ENCODE data around the gene PLEKHM3.

Gene PLEKHM3

GRCh38 chr2:207835805-207836204, 189.5 kb downstream of the PLEKHM3 start (continued):
- TF ChIP-seq ZBTB49 (tag by site-specific recombination; IDR thresholded peaks at IDR 0.05; ENCODE audit: low read depth): no peak
- TF ChIP-seq ZNF138 (tag by site-specific recombination; IDR thresholded peaks at IDR 0.05; ENCODE audit: borderline replicate concordance): no peak
- no peak for TF ChIP-seq HOXC10 (CRISPR knock-in tag; IDR thresholded peaks at IDR 0.05)
- no peak for TF ChIP-seq ZNF266 (tag by site-specific recombination; IDR thresholded peaks at IDR 0.05; ENCODE audit: low read depth)
- TF ChIP-seq ZNF223 (tag by site-specific recombination; IDR thresholded peaks at IDR 0.05): no peak
- TF ChIP-seq ZNF248 (tag by site-specific recombination; IDR thresholded peaks at IDR 0.05): no peak
- no peak for TF ChIP-seq ZNF623 (tag by site-specific recombination; IDR thresholded peaks at IDR 0.05)
- no peak for TF ChIP-seq ZSCAN30 (tag by site-specific recombination; IDR thresholded peaks at IDR 0.05)
- TF ChIP-seq YY2 (tag by site-specific recombination; IDR thresholded peaks at IDR 0.05): no peak
- no peak for TF ChIP-seq ZSCAN23 (tag by site-specific recombination; IDR thresholded peaks at IDR 0.05)
- TF ChIP-seq ZNF19 (tag by site-specific recombination; IDR thresholded peaks at IDR 0.05; ENCODE audit: low read depth): no peak
- no peak for TF ChIP-seq ZNF701 (tag by site-specific recombination; IDR thresholded peaks at IDR 0.05)
- no peak for TF ChIP-seq ZNF658 (tag by site-specific recombination; IDR thresholded peaks at IDR 0.05)

- H3K4me3 ChIP-seq (ENCODE audit: low read depth, low read length): no peak overlapping the region
- H3K4me1 ChIP-seq (ENCODE audit: control insufficient read depth, insufficient read depth, low read length): peaks cover 5% of the 10 kb centered on the region
- no peaks in the 10 kb centered on the region for H3K36me3 ChIP-seq (ENCODE audit: control insufficient read depth in 2 of 2, insufficient read depth in 1 of 2, low read length in 2 of 2)
- H3K27ac ChIP-seq (ENCODE audit: extremely low read depth, low read depth, low read length): no peak overlapping the region
- ChIA-PET POLR2A (no interaction called here), CTCF (no interaction called here)
- peak; percentile 28; the same call in 1 of the 2 replicates for TF ChIP-seq SCRT2 (tag by site-specific recombination; IDR thresholded peaks at IDR 0.05)
- TF ChIP-seq ZNF558 (tag by site-specific recombination; IDR thresholded peaks at IDR 0.05): no peak
- TF ChIP-seq ZSCAN23 (tag by site-specific recombination; IDR thresholded peaks at IDR 0.05): no peak
- no peaks in the 10 kb centered on the region for H3K9me3 ChIP-seq (ENCODE audit: control insufficient read depth, insufficient read depth, low read depth, low read length)
Observed at GRCh38 chr2:207833251-207833751, 192.0 kb downstream of the PLEKHM3 start.

- CTCF ChIA-PET: no interaction called here
- POLR2A ChIA-PET: no interaction called here
- Histone ChIP-seq H3K4me1 (ENCODE audit: control insufficient read depth, insufficient read depth, low read length) (peaks cover 5% of the 10 kb centered on the region), H3K36me3 (ENCODE audit: control insufficient read depth in 2 of 2, insufficient read depth in 1 of 2, low read length in 2 of 2) (peaks cover 0 to 6% of the 10 kb centered on the region in 2 experiments; a peak in 1 of 3 replicates), H3K9me3 (ENCODE audit: control insufficient read depth, insufficient read depth, low read depth, low read length) (no peaks in the 10 kb centered on the region), H3K4me3 (ENCODE audit: low read depth, low read length) (no peak overlapping the region), H3K27ac (ENCODE audit: extremely low read depth, low read depth, low read length) (no peak overlapping the region)
- TF ChIP-seq ZNF394 (tag by site-specific recombination; IDR thresholded peaks at IDR 0.05; ENCODE audit: borderline replicate concordance) (no peak), ZNF362 (tag by site-specific recombination; IDR thresholded peaks at IDR 0.05) (no peak), ZNF211 (tag by site-specific recombination; IDR thresholded peaks at IDR 0.05; ENCODE audit: low read depth) (no peak), ZNF416 (tag by site-specific recombination; IDR thresholded peaks at IDR 0.05) (no peak), ZNF843 (tag by site-specific recombination; IDR thresholded peaks at IDR 0.05) (no peak), ZNF157 (tag by site-specific recombination; IDR thresholded peaks at IDR 0.05) (no peak), TCF7L2 (IDR thresholded peaks at IDR 0.05; ENCODE audit: borderline replicate concordance, low read depth, low read length) (no peak), ZNF10 (tag by site-specific recombination; IDR thresholded peaks at IDR 0.05) (no peak), ZNF518A (tag by site-specific recombination; conservative IDR thresholded peaks at IDR 0.05; ENCODE audit: low read depth) (no peak), ZNF792 (tag by site-specific recombination; IDR thresholded peaks at IDR 0.05) (no peak), ZBTB20 (tag by site-specific recombination; IDR thresholded peaks at IDR 0.05) (no peak)
Observed at GRCh38 chr2:207831584-207832248, 193.6 kb downstream of the PLEKHM3 start.
